Subcutaneous abdominal adipose tissue (tissue), 5 donors: ENCODE data around the gene ADAD2.
"Not testable (repeated sequence)": the region's sequence is repeated elsewhere in the genome, so short reads cannot be mapped to it uniquely, and the experiment has no call there.

Experiments used
- H3K27ac ChIP-seq: one replicate; pipeline ENCODE4 v1.7.0; 2013; ENCODE audit warnings: low read depth, mild to moderate bottlenecking, inconsistent platforms, low read length, moderate library complexity
- H3K27me3 ChIP-seq, 5 donors: one replicate each; pipeline ENCODE4 v1.7.0; 2013; ENCODE audit warnings: low read length in 5 of 5, inconsistent platforms in 1 of 5; ENCODE audit not compliant: control insufficient read depth in 5 of 5, insufficient read depth in 4 of 5
- H3K36me3 ChIP-seq, 5 donors: one replicate each; pipeline ENCODE4 v1.7.0; 2013; ENCODE audit warnings: low read length in 5 of 5; ENCODE audit not compliant: control insufficient read depth in 5 of 5, insufficient read depth in 5 of 5
- H3K4me1 ChIP-seq, 5 donors: one replicate each; pipeline ENCODE4 v1.7.0; 2013; ENCODE audit warnings: low read length in 5 of 5, mild to moderate bottlenecking in 3 of 5, moderate library complexity in 1 of 5; ENCODE audit not compliant: control insufficient read depth in 5 of 5, insufficient read depth in 5 of 5
- H3K4me3 ChIP-seq, 5 donors: one replicate each; pipeline ENCODE4 v1.7.0; 2013; ENCODE audit warnings: low read length in 5 of 5, low read depth in 1 of 5
- H3K9ac ChIP-seq, 5 donors: one replicate each; pipeline ENCODE4 v1.7.0; 2013; ENCODE audit warnings: low read length in 5 of 5, mild to moderate bottlenecking in 4 of 5, moderate library complexity in 3 of 5
- H3K9me3 ChIP-seq, 5 donors: one replicate each; pipeline ENCODE4 v1.7.0; 2013; ENCODE audit warnings: low read length in 5 of 5; ENCODE audit not compliant: control insufficient read depth in 5 of 5
- donor health status: healthy.
- donor health status: healthy.
- donor health status: healthy.
- donor health status: healthy.
- donor health status: healthy.

ADAD2 gene

DNA sequence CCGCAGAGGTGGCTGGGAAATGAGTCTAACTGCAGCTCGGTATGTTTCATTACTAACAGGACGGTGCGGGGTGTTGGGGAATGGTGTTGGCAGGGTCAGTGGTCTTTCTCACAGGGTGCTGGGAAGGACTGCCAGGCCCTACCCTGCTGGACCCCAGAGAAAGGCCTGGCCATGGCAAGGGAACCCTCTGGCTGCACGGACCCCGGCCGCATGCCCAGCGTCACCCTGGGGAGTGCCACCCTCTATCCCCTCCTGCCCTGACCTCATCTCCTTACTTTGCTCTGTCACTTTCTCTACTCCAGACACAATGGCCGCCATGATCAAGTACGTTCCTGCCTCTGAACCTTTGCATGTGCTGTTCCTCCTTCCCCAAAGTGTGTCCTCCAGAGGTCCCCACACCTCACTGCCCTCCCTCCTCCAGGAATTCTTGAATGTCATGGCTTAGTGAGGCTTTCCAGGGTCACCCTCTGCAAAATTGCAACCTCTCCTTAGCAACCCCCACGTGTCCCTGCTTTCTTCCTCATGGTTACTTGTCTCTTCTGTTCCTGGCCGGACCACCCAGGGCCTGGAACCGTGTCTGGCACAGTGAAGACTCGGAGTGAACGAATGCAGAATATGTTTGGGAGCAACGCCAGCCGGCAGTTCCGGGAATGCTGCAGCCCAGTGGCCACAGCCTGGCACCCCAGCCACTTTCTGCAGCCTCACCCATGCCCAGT, 15.2 kb downstream of the ADAD2 start:
- Histone ChIP-seq H3K27ac (no peak overlapping the region), H3K4me1 (no peaks in the 10 kb centered on the region), H3K9me3 (no peaks in the 10 kb centered on the region), H3K9ac (no peak overlapping the region), H3K4me3 (no peak overlapping the region), H3K36me3 (no peaks in the 10 kb centered on the region), H3K27me3 (peaks cover 0 to 2% (median 0%) of the 10 kb centered on the region in 5 donors)

DNA sequence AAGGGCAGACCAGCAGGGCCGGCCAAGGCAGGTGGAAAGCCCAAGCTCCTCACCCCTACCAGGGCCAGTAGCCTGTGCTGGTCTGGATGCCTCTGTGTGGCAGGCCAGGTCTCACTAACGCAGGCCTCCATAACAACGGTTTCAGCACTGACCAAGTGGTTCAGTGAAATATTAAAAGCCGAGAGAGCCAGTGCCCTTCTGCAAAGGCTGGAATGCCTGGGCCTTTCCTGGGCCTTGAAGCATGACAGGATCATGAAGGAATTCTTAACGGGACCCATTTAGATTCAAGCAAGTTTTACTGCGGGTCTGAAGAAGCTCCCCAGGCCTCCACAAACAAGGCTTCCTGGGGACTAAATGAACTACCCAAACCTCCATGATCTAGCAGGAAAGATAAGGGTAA, 16.3 kb downstream of the ADAD2 start:
- Histone ChIP-seq H3K27me3 (peaks cover 0 to 2% (median 0%) of the 10 kb centered on the region in 5 donors), H3K9me3 (no peaks in the 10 kb centered on the region), H3K9ac (no peak overlapping the region), H3K36me3 (no peaks in the 10 kb centered on the region), H3K27ac (no peak overlapping the region), H3K4me1 (no peaks in the 10 kb centered on the region), H3K4me3 (no peak overlapping the region)

DNA sequence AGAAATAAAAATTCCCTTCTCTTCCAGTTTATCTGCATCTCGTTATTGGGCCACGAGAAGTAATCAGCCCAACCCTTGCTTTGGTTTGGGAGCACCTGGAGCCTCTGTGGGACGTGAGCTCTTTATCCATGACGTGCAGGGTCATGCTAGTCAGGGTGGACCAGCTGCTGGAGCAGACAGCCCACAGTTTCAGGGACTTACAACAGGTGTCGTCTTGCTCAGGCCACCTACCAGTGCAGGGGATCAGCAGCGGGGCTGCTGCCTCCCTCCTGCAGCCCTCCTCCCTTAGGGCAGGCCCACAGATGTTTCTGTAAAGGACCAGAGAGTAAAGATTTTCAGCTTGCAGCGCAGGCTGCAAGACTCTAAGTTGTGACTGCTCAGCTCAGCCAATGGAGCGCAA, 16.9 kb downstream of the ADAD2 start:
- no peak overlapping the region for H3K27ac ChIP-seq
- peaks cover 0 to 2% (median 0%) of the 10 kb centered on the region in 5 donors for H3K27me3 ChIP-seq
- no peak overlapping the region for H3K9ac ChIP-seq
- no peak overlapping the region for H3K4me3 ChIP-seq
- H3K36me3 ChIP-seq: no peaks in the 10 kb centered on the region
- H3K9me3 ChIP-seq: no peaks in the 10 kb centered on the region
- no peaks in the 10 kb centered on the region for H3K4me1 ChIP-seq

DNA sequence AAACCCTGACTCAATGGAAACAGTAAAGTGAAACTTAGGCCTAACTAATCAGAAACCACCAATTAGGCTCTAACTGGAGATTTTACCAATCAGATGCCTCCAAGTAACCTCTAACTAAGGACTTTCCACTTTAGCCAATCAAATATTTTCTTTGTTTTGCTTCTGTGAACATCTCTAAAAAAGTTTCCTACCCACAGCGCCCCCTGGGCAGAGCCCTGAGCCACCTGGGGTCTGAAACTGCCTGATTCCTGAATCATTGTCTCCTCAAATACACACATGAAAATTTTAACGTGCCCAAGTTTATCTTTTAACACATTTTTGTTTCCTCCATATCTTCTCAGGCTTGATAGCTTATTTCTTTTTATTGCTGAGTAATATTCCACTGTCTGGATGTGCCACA, 19.0 kb downstream of the ADAD2 start:
- peaks cover 0 to 2% (median 0%) of the 10 kb centered on the region in 5 donors for H3K4me1 ChIP-seq
- no peaks in the 10 kb centered on the region for H3K36me3 ChIP-seq
- no peak overlapping the region for H3K4me3 ChIP-seq
- H3K9me3 ChIP-seq: no peaks in the 10 kb centered on the region
- no peak overlapping the region for H3K9ac ChIP-seq
- H3K27me3 ChIP-seq: peaks cover 0 to 2% (median 0%) of the 10 kb centered on the region in 5 donors
- H3K27ac ChIP-seq: no peak overlapping the region

DNA sequence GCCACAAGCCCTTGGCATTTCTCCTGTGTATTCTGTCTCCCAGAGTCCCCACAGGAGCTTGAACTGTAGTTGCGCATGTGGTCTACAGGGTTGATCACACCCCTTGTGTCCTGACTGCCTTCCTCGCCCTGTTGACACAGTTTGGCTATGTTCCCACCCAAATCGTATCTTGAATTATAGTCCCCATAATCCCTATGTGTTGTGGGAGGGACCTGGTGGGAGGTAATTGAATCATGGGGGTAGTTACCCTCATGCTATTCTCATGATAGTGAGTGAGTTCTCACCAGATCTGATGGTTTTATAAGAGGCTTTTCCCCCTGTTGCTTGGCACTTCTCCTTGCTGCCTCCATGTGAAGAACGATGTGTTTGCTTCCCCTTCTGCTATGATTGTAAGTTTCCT, 21.2 kb downstream of the ADAD2 start:
- Histone ChIP-seq H3K4me3 (no peak overlapping the region), H3K36me3 (no peaks in the 10 kb centered on the region), H3K27me3 (no peaks in the 10 kb centered on the region), H3K9ac (no peak overlapping the region), H3K9me3 (no peaks in the 10 kb centered on the region), H3K27ac (no peak overlapping the region), H3K4me1 (peaks cover 0 to 2% (median 0%) of the 10 kb centered on the region in 5 donors)

DNA sequence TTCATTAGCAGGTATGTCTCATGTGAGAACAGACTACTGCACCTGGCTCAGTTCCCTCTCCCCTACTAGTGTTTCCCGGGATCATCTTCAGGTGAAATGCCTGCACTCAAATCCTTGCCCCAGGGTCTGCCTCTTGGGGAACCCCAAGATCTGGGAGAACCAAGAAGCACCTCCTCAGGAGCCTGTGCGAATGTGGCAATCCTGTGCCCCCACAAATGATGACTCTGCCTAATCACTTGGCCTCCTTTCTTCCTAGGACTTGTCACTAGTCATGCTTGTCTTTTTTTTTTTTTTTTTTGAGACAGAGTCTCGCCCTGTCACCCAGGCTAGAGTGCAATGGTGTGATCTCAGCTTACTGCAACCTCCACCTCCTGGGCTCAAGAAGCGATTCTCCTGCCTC, 21.7 kb downstream of the ADAD2 start:
- Histone ChIP-seq H3K9me3 (no peaks in the 10 kb centered on the region), H3K27ac (no peak overlapping the region), H3K36me3 (no peaks in the 10 kb centered on the region), H3K4me1 (peaks cover 0 to 2% (median 0%) of the 10 kb centered on the region in 5 donors), H3K9ac (no peak overlapping the region), H3K27me3 (no peaks in the 10 kb centered on the region), H3K4me3 (no peak overlapping the region)

DNA sequence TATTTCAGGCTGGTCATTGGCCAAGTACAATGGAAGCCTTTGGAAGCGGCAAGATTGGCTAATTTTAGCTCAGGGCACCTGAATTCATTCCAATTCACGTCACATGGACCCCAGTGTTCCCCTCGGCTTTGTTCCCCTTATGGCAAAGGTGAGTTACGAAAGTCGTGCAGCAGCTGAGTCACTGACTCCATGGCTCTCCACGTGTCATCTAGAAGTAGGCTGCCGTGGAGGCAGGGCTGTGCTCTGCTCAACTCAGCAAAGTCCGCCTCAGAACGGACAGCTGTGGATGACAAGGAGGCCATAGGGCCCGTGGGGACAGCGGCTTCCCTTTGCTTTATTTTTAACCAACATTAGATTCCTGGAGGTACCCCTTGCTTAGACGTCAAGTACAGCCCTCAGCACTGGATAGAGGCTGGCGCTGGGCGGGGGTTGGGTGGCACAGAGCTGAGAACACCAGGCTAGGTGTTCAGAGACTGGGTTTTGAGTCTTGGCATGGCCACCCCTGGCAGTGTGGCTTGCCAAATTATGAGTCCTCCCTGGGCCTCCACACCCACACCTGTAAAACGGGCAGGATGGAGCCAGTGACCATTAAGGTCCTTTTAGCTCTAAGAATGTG, 23.6 kb downstream of the ADAD2 start:
- no peak overlapping the region for H3K9ac ChIP-seq
- peaks cover 0 to 2% (median 0%) of the 10 kb centered on the region in 5 donors for H3K4me1 ChIP-seq
- no peak overlapping the region for H3K27ac ChIP-seq
- H3K9me3 ChIP-seq: no peaks in the 10 kb centered on the region
- no peak overlapping the region for H3K4me3 ChIP-seq
- no peaks in the 10 kb centered on the region for H3K36me3 ChIP-seq
- H3K27me3 ChIP-seq: no peaks in the 10 kb centered on the region

DNA sequence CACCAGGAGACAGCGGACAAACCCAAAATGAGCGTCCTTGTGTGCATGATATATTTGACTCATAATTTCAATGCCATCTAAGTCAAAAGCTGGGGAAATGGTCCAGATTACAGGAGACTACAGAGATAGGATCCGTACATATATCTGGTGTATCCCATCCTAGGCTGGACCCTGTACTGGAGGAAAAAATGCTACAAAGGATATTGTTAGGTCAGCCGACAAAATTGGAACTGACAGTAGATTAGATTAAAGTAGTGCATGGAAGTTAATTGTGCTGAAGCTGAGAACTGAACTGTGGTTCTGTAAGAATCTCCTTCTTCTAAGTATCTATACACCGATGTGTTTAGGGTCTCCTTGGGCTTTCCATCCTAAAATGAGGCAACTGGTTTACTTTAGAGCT, 24.6 kb downstream of the ADAD2 start:
- Histone ChIP-seq H3K4me1 (peaks cover 0 to 2% (median 0%) of the 10 kb centered on the region in 5 donors), H3K4me3 (no peak overlapping the region), H3K9me3 (no peaks in the 10 kb centered on the region), H3K27me3 (no peaks in the 10 kb centered on the region), H3K9ac (no peak overlapping the region), H3K27ac (no peak overlapping the region), H3K36me3 (no peaks in the 10 kb centered on the region)

DNA sequence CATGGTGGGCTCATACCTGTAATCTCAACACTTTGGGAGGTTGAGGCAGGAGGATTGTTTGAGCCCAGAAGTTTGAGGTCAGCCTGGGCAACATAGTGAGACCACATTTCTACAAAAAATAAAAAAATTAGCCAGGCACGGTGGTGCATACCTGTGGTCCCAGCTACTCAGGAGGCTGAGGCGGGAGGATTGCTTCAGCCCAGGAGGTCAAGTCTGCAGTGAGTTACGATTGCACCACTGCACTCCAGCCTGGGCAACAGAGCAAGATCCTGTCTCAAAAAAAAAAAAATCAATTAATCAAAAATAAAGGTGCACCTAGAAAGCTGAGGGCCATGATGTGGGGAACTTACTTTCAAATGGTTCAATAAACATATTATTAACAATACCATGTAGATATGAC, 25.2 kb downstream of the ADAD2 start:
- not testable (repeated sequence) for H3K9ac ChIP-seq, H3K27me3 ChIP-seq, H3K4me3 ChIP-seq, H3K27ac ChIP-seq, H3K36me3 ChIP-seq, H3K4me1 ChIP-seq, H3K9me3 ChIP-seq

DNA sequence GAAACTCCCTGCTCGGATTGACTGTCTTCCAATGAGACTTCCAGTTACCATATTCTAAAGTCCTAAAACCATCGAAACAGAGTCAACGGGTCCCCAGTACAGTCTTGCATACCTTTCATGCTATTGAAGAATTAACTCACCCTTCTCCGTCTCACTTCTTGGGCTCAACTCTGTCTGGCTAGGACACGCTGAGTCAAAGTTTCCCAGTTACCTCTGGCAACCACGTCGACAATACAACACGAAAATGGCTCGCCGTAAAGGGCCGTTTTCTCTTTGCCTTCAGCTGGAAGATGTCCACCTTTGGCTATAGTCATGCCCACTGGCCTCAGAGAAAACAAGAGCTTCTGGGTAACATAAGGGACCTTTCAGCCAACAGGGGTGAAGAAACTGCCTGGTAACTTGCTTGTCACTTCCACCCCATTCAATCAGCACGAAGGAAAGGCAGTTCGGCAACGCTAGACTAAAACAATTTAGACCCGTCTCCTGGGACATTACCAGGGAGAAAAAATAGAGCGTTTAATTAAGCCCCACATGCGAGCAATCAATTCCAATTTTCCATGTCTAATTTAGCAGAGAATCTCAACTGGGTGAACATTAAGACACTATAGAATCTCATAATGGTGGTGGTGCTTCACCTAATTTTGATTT, 27.3 kb downstream of the ADAD2 start:
- peaks cover 0 to 2% (median 0%) of the 10 kb centered on the region in 5 donors for H3K4me1 ChIP-seq
- no peak overlapping the region for H3K27ac ChIP-seq
- H3K27me3 ChIP-seq: no peaks in the 10 kb centered on the region
- no peaks in the 10 kb centered on the region for H3K36me3 ChIP-seq
- no peaks in the 10 kb centered on the region for H3K9me3 ChIP-seq
- H3K4me3 ChIP-seq: no peak overlapping the region
- no peak overlapping the region for H3K9ac ChIP-seq
